HG03066 (cell line): ENCODE results near the gene OR51E1.
A peak's percentile ranks its signal among the peaks of the same experiment; 100 is the strongest.

Experiments used
- ATAC-seq: cut with Tn5 transposase; IDR thresholded peaks from one replicate; pipeline ENCODE4 v1.9.1; 2021; ENCODE audit warnings: low read depth; ENCODE audit not compliant: unreplicated experiment

The OR51E1 gene

GRCh38 chr11:4643682-4644081, at the start of gene OR51E1:
Gene OR51E1, plus strand, starts transcription at chr11:4643982. Its CDS starts 8,545 bp downstream, at chr11:4652527.
- ATAC-seq: no peak

GRCh38 chr11:4605057-4605456, 38.7 kb upstream of the OR51E1 start:
- no peak for ATAC-seq

GRCh38 chr11:4606231-4607015, 37.4 kb upstream of the OR51E1 start:
- no peak for ATAC-seq

DNA sequence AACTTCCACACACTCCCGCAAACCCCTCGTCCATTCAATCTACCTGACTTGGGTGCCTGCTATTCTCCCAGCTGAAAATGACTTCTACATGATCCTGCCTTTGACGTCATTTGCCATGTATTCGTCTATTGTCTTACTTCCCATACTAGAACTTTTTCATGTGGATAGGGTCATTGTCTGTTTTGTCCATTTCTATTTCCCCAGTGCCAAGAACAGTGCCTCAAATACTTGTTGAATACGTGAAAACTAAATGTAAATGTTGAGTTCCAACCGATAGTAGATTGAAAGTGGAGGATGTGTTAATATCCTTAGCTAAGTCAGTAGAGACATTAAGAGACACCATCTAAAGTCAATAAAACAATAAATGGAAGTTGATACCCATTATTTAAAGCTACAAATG, 36.7 kb upstream of the OR51E1 start:
- no peak for ATAC-seq

- peak; percentile 99 for ATAC-seq
Measured at GRCh38 chr11:4607781-4608666, 35.8 kb upstream of the OR51E1 start, which contains the start of gene TRIM68. Gene TRIM68, minus strand, starts transcription at chr11:4608231. Its CDS starts 2,727 bp downstream, at chr11:4605504.

DNA sequence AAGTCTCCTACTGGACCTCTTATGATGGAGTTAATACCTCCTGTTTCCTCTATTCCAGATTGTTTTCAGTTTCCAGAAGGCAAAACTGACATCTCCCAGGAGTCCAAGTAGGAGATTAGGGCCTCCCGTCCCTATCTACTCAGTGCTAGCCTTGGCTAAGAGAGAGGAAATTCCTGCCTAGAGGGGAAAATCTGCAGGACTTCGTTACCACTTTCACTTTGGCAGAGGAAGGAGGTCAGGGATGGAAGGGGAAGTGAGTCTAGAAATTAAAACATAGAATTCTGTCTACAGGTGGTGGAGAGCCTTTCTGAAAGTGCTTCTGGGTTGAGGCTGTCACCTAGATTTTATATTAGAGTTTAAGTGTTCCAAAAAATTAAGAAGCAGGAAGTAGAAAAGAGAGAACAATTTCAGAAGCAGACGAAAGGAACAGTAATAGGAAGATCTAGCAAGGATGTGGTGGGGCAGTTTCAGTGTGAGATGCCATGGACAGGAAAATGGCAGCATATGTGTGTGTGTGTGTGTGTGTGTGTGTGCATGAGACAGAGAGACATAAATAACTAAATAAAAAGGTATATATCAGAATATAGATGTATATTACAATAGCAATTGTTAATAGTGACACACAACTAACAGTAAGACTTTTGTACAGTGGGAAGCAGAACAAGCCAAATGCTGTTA, 33.4 kb upstream of the OR51E1 start:
- no peak for ATAC-seq

GRCh38 chr11:4611986-4612385, 31.8 kb upstream of the OR51E1 start:
- no peak for ATAC-seq

DNA sequence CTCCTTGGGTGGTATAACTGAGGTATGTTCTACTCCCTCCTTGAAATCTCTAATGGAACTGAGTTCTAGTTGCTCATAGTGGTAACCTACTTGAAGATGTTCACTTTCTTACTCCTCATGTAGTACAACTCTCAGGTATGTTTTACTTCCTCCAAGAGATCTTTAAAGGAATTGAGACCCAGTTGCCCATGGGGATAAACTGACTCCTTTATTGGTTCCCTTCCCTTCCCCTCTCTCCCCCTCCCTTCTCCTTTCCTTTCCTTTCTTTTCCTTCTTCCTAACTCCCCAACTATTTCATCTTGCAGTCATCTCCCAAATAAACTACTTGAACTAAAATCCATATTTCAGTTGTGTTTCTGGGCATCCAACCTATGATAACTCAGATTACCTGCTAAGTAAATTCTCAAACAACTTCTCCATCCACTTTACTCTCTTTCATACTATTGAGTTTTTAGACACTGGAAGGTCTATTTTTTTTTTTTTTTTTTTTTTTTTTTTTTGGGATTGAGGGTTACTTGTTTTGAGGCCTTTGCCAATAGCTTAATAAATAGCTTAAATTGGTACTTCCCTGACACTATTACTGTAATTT, 27.8 kb upstream of the OR51E1 start:
- no peak for ATAC-seq

- no peak for ATAC-seq
Measured at GRCh38 chr11:4619514-4619913, 24.3 kb upstream of the OR51E1 start.

DNA sequence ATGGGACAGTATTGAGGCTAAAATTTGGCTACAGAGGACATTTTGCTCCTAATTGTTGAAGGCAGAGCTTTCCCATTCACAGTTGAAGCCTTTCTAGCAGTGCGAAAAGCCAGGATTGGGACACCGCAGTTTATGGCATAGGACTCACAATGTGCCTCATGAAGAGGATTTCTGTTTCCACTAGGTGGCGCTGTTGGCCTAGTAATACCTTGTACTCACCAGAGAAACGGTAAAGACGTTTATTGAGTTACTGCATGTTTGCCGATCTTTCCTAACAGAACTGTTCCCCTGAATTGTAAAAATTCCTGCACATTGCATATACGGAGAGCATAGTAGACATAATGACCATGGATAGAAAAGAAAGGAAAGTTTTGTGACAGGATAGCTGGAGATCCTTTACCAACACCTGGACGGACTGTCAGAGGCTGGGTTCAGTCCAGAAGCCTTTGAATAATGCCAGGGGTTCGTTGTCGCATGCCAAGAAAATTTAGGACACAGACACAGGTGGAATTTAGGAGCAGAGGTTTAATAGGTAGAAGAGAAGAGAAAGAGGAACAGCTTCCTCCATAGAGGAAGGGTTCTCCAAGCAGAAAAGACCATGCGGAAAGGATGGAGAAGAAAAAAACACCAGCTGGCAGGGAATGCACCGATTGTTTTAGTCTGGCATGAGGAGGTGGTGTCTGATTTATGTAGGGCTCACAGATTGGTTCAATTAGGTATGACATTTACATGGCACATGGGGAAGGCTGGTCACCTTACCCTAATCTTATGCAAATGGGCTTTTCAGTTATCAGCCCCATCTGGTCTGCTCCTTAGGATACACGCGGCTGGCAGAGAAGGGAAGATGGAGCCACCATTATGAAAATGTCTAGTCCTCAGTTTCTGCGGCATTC, 17.3 kb upstream of the OR51E1 start:
- ATAC-seq: no peak

- ATAC-seq: no peak
Measured at GRCh38 chr11:4636136-4636535, 7.6 kb upstream of the OR51E1 start.

- peak; percentile 95 for ATAC-seq
Measured at GRCh38 chr11:4636962-4637661, 6.7 kb upstream of the OR51E1 start, which contains the start of gene OR51D1. Gene OR51D1, plus strand, starts transcription at chr11:4637477. Its CDS starts 2,314 bp downstream, at chr11:4639791.

DNA sequence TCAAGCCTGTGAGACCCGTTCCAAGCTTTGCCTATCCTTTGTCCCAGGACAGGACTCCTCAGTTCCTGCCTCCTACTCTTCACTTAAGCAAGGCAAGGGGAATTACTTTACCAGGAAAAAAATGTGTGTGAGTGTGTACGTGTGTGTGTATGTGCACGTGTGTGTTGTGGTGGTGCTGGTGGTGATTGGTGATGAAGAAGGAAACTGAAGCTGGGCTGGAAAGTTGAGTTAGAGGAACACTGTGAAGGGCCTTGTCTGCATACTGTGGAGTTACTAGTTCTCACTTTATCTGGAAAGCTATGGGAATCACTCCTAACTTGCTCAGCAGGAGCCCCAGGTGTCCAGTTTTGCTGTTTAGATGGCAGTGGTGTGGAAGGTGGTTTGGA, 6.1 kb upstream of the OR51E1 start:
- ATAC-seq: no peak

GRCh38 chr11:4639931-4640330, 3.9 kb upstream of the OR51E1 start:
- ATAC-seq: no peak

DNA sequence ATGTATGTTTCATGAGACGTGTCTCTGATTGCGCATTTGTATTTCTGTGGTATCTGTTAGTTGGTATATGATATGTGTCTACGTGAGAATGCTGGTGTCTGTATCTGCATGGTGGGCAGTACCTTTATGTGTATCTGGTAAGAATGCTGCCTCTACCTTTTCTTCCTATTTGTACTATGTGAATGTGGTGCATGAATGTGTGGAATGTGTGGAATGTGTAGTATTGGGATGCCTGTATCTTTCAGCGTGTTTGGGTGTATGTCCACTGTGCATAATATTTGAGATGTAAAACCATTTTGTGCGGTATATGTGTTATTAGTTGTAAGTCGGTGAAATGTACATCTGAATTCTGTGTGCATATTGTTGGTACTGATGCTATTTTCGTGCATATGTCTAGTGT, 2.3 kb upstream of the OR51E1 start:
- ATAC-seq: no peak

GRCh38 chr11:4642043-4642442, 1.7 kb upstream of the OR51E1 start:
- ATAC-seq: no peak

DNA sequence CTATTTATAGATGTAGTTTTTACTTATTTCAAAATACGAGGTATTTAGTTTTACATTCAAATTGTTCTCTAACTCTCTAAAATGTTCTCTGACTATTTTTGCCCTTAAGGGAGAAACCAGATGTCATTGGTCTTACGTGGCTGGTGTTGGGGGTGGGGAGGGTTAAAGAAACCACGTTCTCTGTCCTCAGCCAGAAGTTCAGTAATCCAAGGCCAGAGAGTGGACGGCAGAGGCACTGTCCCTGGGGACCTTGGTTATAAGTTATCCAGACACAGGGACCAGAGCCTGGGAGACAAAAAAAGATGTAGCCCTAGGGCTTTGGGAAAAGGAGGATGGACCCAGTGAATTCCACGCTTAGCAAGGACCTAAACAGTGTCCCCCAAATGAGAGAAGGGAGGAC, 706 bp upstream of the OR51E1 start:
- ATAC-seq: no peak

- ATAC-seq: no peak
Measured at GRCh38 chr11:4644233-4644632, 451 bp downstream of the OR51E1 start.

GRCh38 chr11:4645974-4646373, 2.2 kb downstream of the OR51E1 start:
- no peak for ATAC-seq
